ENCODE measurements around the gene MRPS23. TPM values are rescaled to one million over a fixed set of nuclear protein-coding genes. Genes with fewer than 3 reads are reported as not detected.
A peak's percentile ranks its signal among the peaks of the same experiment; 100 is the strongest.

Gene MRPS23
- total and polyA plus RNA-seq, 2 of the 13 experiments (the other 11 are each of a cell fraction or from before 2014, with no cell fraction given) = 63.2 to 181 TPM

GRCh38 chr17:57849874-57850754, at the start of gene MRPS23 (continued):
- TF ChIP-seq GLI4 (CRISPR knock-in tag; IDR thresholded peaks at IDR 0.05; ENCODE audit: borderline replicate concordance) (peak; percentile 94; the same call in 1 of the 2 replicates), FOXK1 (CRISPR knock-in tag; IDR thresholded peaks at IDR 0.05; ENCODE audit: borderline replicate concordance, low read depth) (peak; percentile 95), ZNF138 (CRISPR knock-in tag; IDR thresholded peaks at IDR 0.05; ENCODE audit: low read depth) (peak; percentile 45), SP1 (IDR thresholded peaks at IDR 0.05) (no peak), SP1 (CRISPR knock-in tag; IDR thresholded peaks at IDR 0.05) (peak; percentile 77), PRDM15 (CRISPR knock-in tag; IDR thresholded peaks at IDR 0.05) (no peak), ZNF367 (CRISPR knock-in tag; IDR thresholded peaks at IDR 0.05; ENCODE audit: borderline replicate concordance) (0 out of 2 replicates have a peak, but pooled peaks have one; percentile 42), ZNF558 (CRISPR knock-in tag; IDR thresholded peaks at IDR 0.05; ENCODE audit: borderline replicate concordance) (peak; percentile 97; the same call in 1 of the 2 replicates), NKX3-1 (CRISPR knock-in tag; IDR thresholded peaks at IDR 0.05) (peak; percentile 89), ATF3 (CRISPR knock-in tag; IDR thresholded peaks at IDR 0.05) (peak; percentile 48; the same call in 1 of the 2 replicates), SP4 (CRISPR knock-in tag; IDR thresholded peaks at IDR 0.05) (peak; percentile 97), ARNT2 (CRISPR knock-in tag; IDR thresholded peaks at IDR 0.05; ENCODE audit: low read depth) (peak; percentile 97), ZMYM3 (CRISPR knock-in tag; IDR thresholded peaks at IDR 0.05) (peak; percentile 90), SNAPC5 (CRISPR knock-in tag; IDR thresholded peaks at IDR 0.05; ENCODE audit: borderline replicate concordance) (0 out of 2 replicates have a peak, but pooled peaks have one; percentile 52), PAF1 (CRISPR knock-in tag; IDR thresholded peaks at IDR 0.05) (no peak), NR2C2 (CRISPR knock-in tag; IDR thresholded peaks at IDR 0.05; ENCODE audit: borderline replicate concordance) (peak; percentile 99), ZEB1 (IDR thresholded peaks at IDR 0.05; ENCODE audit: insufficient replicate concordance, low read depth) (peak; percentile 98), ZNF564 (CRISPR knock-in tag; IDR thresholded peaks at IDR 0.05) (no peak; the same call in none of the 2 replicates), ZNF580 (CRISPR knock-in tag; IDR thresholded peaks at IDR 0.05; ENCODE audit: borderline replicate concordance, low read depth) (peak; percentile 99), JDP2 (CRISPR knock-in tag; IDR thresholded peaks at IDR 0.05; ENCODE audit: borderline replicate concordance) (peak; percentile 80; the same call in 1 of the 2 replicates), ZNF362 (CRISPR knock-in tag; IDR thresholded peaks at IDR 0.05; ENCODE audit: borderline replicate concordance) (peak; percentile 79; the same call in 1 of the 2 replicates), ZNF782 (CRISPR knock-in tag; IDR thresholded peaks at IDR 0.05; ENCODE audit: borderline replicate concordance) (peak; percentile 97; the same call in 1 of the 2 replicates), HDAC6 (IDR thresholded peaks at IDR 0.05; ENCODE audit: low read depth, low read length) (no peak), KAT8 (CRISPR knock-in tag; IDR thresholded peaks at IDR 0.05) (peak; percentile 100)

Measured in HepG2 (cell line).